ENCODE data around the gene CAVIN3. TPM values are rescaled to one million over a fixed set of nuclear protein-coding genes. Genes with fewer than 3 reads are reported as not detected.

CAVIN3 gene
- total and polyA plus RNA-seq, 2 of the 8 experiments (the other 6 are each of a cell fraction or from before 2014, with no cell fraction given): 17.7 to 26.4 TPM

DNA sequence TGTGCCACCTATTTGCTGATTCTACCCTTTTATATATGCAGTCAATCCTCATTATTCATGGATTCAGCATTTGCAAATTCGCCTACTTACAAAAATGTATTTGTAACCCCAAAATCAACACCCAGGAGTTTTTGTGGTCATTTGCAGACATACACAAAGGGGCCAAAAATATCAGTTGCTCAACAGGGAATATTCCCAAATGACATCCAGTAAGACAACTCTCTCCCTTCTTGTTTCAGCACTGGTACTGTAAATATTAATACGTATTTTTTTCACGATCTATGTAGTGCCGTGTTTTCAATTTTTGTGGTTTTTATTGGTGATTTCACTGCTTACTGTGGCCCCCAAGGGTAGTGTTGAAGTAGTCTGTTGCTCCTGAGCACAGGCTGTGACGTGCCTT, 11.8 kb upstream of the CAVIN3 start:
- DNase-seq (ENCODE audit: low read depth in 1 of 2, low spot score in 2 of 2) (peak in 1 of 2 experiments; percentile 7), FAIRE-seq (no peak)
- Histone ChIP-seq H3K4me3 (ENCODE audit: extremely low read depth in 1 of 4, insufficient read depth in 2 of 4, low read depth in 3 of 4, low read length in 4 of 4) (no peak overlapping the region), H3K27me3 (replicated peaks in 1 of 4; ENCODE audit: control insufficient read depth in 3 of 4, extremely low read depth in 1 of 4, insufficient read depth in 3 of 4, low read length in 3 of 4) (no peaks in the 10 kb centered on the region), H3K9ac (replicated peaks in 1 of 4; ENCODE audit: extremely low read depth in 1 of 4, low read depth in 3 of 4, low read length in 3 of 4) (no peak overlapping the region), H2BK15ac (ENCODE audit: low read length) (no peak overlapping the region), H3K56ac (replicated peaks; ENCODE audit: insufficient read length, low read depth, low read length) (no peak overlapping the region), H3K4ac (replicated peaks; ENCODE audit: insufficient read length, low read depth, low read length) (no peak overlapping the region), H3K23me2 (ENCODE audit: low read depth, low read length) (no peaks in the 10 kb centered on the region), H2BK12ac (ENCODE audit: low read depth, low read length) (no peak overlapping the region), H3K23ac (ENCODE audit: insufficient read length) (no peak overlapping the region), H2BK120ac (replicated peaks; ENCODE audit: low read depth, low read length) (no peak overlapping the region), H3K79me2 (ENCODE audit: control insufficient read depth in 1 of 2, insufficient read depth in 2 of 2, low read length in 2 of 2) (no peaks in the 10 kb centered on the region), H2AK5ac (ENCODE audit: low read depth, low read length) (no peak overlapping the region), H2BK20ac (ENCODE audit: low read length) (no peak overlapping the region), H3K9me3 (ENCODE audit: insufficient read depth in 2 of 2, low read depth in 1 of 2, low read length in 1 of 2) (0 out of 4 replicates have a peak, but pooled peaks cover 0 to 4% of the 10 kb centered on the region in 2 experiments), H3K4me1 (replicated peaks in 1 of 4; ENCODE audit: control insufficient read depth in 3 of 4, insufficient read depth in 4 of 4, low read length in 3 of 4) (peaks cover 0 to 5% (median 5%) of the 10 kb centered on the region in 4 experiments; a peak in 4 of 7 replicates), H3K4me2 (ENCODE audit: insufficient read depth in 1 of 2, low read depth in 2 of 2, low read length in 2 of 2) (no peak overlapping the region), H3K79me1 (ENCODE audit: low read depth, low read length) (no peaks in the 10 kb centered on the region), H3K14ac (ENCODE audit: insufficient read length) (no peak overlapping the region), H3K27ac (ENCODE audit: low read depth, low read length) (no peak overlapping the region), H4K8ac (ENCODE audit: extremely low read depth, insufficient read depth, low read length) (no peak overlapping the region), H2BK5ac (ENCODE audit: low read depth, low read length) (no peak overlapping the region), H2AFZ (ENCODE audit: low read length) (no peak overlapping the region), H4K20me1 (replicated peaks in 1 of 2; ENCODE audit: control insufficient read depth in 1 of 2, insufficient read depth in 2 of 2, low read length in 2 of 2) (no peaks in the 10 kb centered on the region), H3K18ac (ENCODE audit: extremely low read depth, low read length) (no peak overlapping the region), H4K91ac (replicated peaks; ENCODE audit: insufficient read length, low read length) (no peak overlapping the region), H3K36me3 (ENCODE audit: control insufficient read depth in 2 of 4, insufficient read depth in 4 of 4, low read length in 3 of 4) (no peaks in the 10 kb centered on the region), H4K5ac (ENCODE audit: insufficient read length, low read depth, low read length) (no peak overlapping the region)
- 91% methylated on average over 5 of the region's 5 CpGs; no CpG with 5 or more reads in 1 of the 2 experiments for WGBS, 2 experiments (ENCODE audit: extremely low coverage in 1 of 2, insufficient coverage in 1 of 2, insufficient read length in 1 of 2, insufficient replicate concordance in 2 of 2, low coverage in 1 of 2, low lambda C conversion rate in 2 of 2, missing lambda C conversion rate in 1 of 2)
- ChIA-PET CTCF (ENCODE audit: partially characterized antibody) (interaction anchor here (1.0 to 2.4 kb wide), 5 partner anchors 9 to 31 kb away, joined by 3 to 8 read pairs (median 4); no protein-coding TSS in a partner anchor), POLR2A (ENCODE audit: partially characterized antibody) (interaction anchor here (0.9 kb wide), 1 partner anchor 9 kb away, joined by 3 read pairs; no protein-coding TSS in a partner anchor)
- TF ChIP-seq EZH2 (IDR thresholded peaks at IDR 0.05; ENCODE audit: low read depth, low read length, severe bottlenecking) (no peak), RBBP5 (IDR thresholded peaks at IDR 0.05; ENCODE audit: borderline replicate concordance, low read depth, low read length) (no peak), RNF2 (IDR thresholded peaks at IDR 0.05; ENCODE audit: borderline replicate concordance, low read depth, low read length, missing control alignments, poor library complexity, severe bottlenecking) (no peak), SP1 (IDR thresholded peaks at IDR 0.05; ENCODE audit: low read depth, low read length) (no peak), MAFK (IDR thresholded peaks at IDR 0.05; ENCODE audit: low read depth, low read length) (no peak), NANOG (IDR thresholded peaks at IDR 0.05; ENCODE audit: insufficient read depth, low read depth, low read length, poor library complexity, severe bottlenecking) (no peak), KDM5A (IDR thresholded peaks at IDR 0.05; ENCODE audit: low read length) (no peak), CBX8 (IDR thresholded peaks at IDR 0.05; ENCODE audit: borderline replicate concordance, low read depth, low read length) (no peak), SRF (IDR thresholded peaks at IDR 0.05; ENCODE audit: low read depth, low read length) (no peak), ZNF274 (IDR thresholded peaks at IDR 0.05; ENCODE audit: borderline replicate concordance, extremely low read depth, low read length) (no peak), SUZ12 (IDR thresholded peaks at IDR 0.05; ENCODE audit: low read length) (no peak)
- TF ChIP-seq, protein P1, sequence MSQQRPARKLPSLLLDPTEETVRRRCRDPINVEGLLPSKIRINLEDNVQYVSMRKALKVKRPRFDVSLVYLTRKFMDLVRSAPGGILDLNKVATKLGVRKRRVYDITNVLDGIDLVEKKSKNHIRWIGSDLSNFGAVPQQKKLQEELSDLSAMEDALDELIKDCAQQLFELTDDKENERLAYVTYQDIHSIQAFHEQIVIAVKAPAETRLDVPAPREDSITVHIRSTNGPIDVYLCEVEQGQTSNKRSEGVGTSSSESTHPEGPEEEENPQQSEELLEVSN (IDR thresholded peaks at IDR 0.05): no peak

All from H1 (cell line).